Thyroid gland (tissue), 4 donors: Measurements from ENCODE around the gene DTX2. TPM values are rescaled to one million over a fixed set of nuclear protein-coding genes. Genes with fewer than 3 reads are reported as not detected.
"Not testable (repeated sequence)": the region's sequence is repeated elsewhere in the genome, so short reads cannot be mapped to it uniquely, and the experiment has no call there.

Source experiments
- DNase-seq, 2 donors: peaks; one replicate each; pipeline ENCODE4 v3.0.0-alpha.2; 2019
- H3K27ac ChIP-seq, 3 donors: fragments of 200-600 bp; sonication (generic); 1 replicate in 2 of 3; 2 replicates in 1 of 3; pipeline ENCODE4 v1.5.1; 2016 to 2019; ENCODE audit warnings: mild to moderate bottlenecking in 1 of 3, moderate library complexity in 1 of 3
- H3K27me3 ChIP-seq: fragments of 200-600 bp; sonication (generic); one replicate; pipeline ENCODE4 v1.5.1; 2019
- H3K36me3 ChIP-seq, 2 donors: fragments of 200-600 bp; sonication (generic); one replicate each; pipeline ENCODE4 v1.5.1; 2016 to 2019
- H3K4me1 ChIP-seq, 2 donors: fragments of 200-600 bp; sonication (generic); one replicate each; pipeline ENCODE4 v1.5.1; 2017 to 2019
- H3K4me3 ChIP-seq, 3 donors: fragments of 200-600 bp; sonication (generic); replicated peaks in 1 of 3; 1 replicate in 2 of 3; 2 replicates in 1 of 3; pipeline ENCODE4 v1.5.1; 2016; ENCODE audit warnings: mild to moderate bottlenecking in 1 of 3
- H3K9me3 ChIP-seq: fragments of 200-600 bp; sonication (generic); one replicate; pipeline ENCODE4 v1.5.1; 2017
- POLR2A ChIP-seq, 2 donors: fragments of 450-650 bp; IDR thresholded peaks; one replicate each; pipeline ENCODE4 v1.6.1; 2017; ENCODE audit warnings: antibody characterized with exemption in 2 of 2, mild to moderate bottlenecking in 2 of 2, moderate library complexity in 1 of 2
- WGBS, 2 donors: methylation state at CpG; one replicate each; pipeline ENCODE4 v1.1.5; 2017; 5-methylcytosine and 5-hydroxymethylcytosine counted together
- intact Hi-C: fragments of 100-400 bp; cut with DNase I; formaldehyde crosslinking; loops from one replicate; pipeline ENCODE4 v1.15.1; 2023
- total RNA-seq, 4 donors: library from RNA; depleted of rRNA; stranded (reverse); fragments of >200 nt; gene quantifications; one replicate each; pipeline ENCODE4 v1.2.3, GENCODE V29; 2016
- TF ChIP-seq, protein P1 (sequence below), 6 experiments: fragments of 200-600 bp in 3 of 6; fragments of 450-650 bp in 3 of 6; sonication (generic) in 3 of 6; IDR thresholded peaks; one replicate each; pipeline ENCODE4 v1.5.1; 2016 to 2019; ENCODE audit warnings: antibody characterized with exemption in 6 of 6, mild to moderate bottlenecking in 2 of 6, inconsistent platforms in 1 of 6, moderate library complexity in 1 of 6

DTX2 gene
- total RNA-seq, 4 donors from 2014 or later = 20.4 to 32.5 (median 25.2) TPM

DNA sequence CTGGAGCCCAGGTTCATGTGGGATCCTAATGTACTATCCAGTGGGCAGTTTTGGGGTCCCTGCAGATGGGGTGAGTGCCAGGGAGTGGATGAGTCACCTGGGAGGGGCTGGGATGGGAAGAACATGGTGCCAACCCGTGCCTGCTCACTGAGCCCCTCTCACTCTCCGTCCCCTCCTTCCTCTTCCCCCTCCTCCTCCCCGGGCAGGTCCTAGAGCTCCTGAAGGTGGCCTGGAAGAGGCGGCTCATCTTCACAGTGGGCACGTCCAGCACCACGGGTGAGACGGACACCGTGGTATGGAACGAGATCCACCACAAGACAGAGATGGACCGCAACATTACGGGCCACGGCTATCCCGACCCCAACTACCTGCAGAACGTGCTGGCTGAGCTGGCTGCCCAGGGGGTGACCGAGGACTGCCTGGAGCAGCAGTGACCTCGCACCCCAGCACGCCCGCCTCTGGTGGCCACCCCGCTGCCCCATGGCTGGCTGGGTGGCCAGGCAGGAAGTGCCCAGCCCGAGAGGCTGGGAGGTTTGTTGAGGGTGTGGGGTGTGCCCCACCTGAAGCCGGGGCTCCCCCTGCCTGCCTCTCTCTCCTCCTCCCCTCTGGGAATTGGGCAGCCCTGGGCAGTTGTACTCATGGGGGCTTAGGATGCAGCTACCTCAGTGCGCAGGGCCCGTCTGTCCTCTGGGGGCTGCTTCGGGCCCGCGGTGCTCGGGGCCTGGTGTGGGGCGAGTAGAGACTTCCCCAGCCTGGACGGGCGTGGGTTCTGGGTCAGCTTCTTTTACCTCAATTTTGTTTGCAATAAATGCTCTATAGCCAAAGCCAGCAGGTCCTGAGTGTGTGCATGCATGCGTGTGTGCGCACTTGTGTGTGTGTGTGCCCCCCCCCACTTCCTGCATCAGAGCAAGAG, 43.9 kb downstream of the DTX2 start:
- intact Hi-C loops = no loop called here
- peaks cover 0 to 8% of the 10 kb centered on the region in 2 donors for H3K36me3 ChIP-seq

DNA sequence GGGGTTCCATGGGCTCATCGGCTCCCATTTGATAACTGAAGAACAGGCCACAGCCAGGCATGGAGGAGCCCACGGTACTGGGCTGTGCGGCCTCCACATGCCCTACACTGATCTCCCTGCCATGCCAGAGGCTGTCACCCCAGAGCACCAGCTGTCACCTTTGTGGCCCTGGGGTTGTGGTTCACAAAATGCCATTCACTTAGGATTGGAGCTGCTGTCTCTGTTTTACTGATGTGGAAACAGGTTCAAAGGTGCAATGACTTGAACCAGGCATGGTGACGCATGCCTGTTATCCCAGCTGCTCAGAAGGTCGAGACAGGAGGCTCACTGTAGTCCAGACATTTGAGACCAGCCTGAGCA, 44.6 kb downstream of the DTX2 start:
- Histone ChIP-seq H3K36me3 (peaks cover 0 to 8% of the 10 kb centered on the region in 2 donors), H3K9me3 (no peaks in the 10 kb centered on the region), H3K4me1 (peaks cover 6 to 11% of the 10 kb centered on the region in 2 donors), H3K27me3 (no peaks in the 10 kb centered on the region), H3K4me3 (no peak overlapping the region), H3K27ac (no peak overlapping the region)
- DNase-seq = no peak
- TF ChIP-seq, protein P1, sequence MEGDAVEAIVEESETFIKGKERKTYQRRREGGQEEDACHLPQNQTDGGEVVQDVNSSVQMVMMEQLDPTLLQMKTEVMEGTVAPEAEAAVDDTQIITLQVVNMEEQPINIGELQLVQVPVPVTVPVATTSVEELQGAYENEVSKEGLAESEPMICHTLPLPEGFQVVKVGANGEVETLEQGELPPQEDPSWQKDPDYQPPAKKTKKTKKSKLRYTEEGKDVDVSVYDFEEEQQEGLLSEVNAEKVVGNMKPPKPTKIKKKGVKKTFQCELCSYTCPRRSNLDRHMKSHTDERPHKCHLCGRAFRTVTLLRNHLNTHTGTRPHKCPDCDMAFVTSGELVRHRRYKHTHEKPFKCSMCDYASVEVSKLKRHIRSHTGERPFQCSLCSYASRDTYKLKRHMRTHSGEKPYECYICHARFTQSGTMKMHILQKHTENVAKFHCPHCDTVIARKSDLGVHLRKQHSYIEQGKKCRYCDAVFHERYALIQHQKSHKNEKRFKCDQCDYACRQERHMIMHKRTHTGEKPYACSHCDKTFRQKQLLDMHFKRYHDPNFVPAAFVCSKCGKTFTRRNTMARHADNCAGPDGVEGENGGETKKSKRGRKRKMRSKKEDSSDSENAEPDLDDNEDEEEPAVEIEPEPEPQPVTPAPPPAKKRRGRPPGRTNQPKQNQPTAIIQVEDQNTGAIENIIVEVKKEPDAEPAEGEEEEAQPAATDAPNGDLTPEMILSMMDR (IDR thresholded peaks at IDR 0.05) = no peak
- TF ChIP-seq POLR2A (IDR thresholded peaks at IDR 0.05) = no peak
- WGBS, 2 donors = 79 to 85% methylated on average over 5 of the region's 5 CpGs
- intact Hi-C loops = no loop called here

More for the DNA sequence above, 43.9 kb downstream of the DTX2 start:
- Histone ChIP-seq H3K4me3 (no peak overlapping the region), H3K9me3 (no peaks in the 10 kb centered on the region), H3K27ac (no peak overlapping the region), H3K4me1 (peaks cover 6 to 10% of the 10 kb centered on the region in 2 donors), H3K27me3 (no peaks in the 10 kb centered on the region)
- no peak for TF ChIP-seq POLR2A (IDR thresholded peaks at IDR 0.05)
- TF ChIP-seq, protein P1 (IDR thresholded peaks at IDR 0.05) = no peak
- WGBS, 2 donors = 95% methylated on average over 22 to 26 of the region's 32 CpGs
- DNase-seq = no peak

DNA sequence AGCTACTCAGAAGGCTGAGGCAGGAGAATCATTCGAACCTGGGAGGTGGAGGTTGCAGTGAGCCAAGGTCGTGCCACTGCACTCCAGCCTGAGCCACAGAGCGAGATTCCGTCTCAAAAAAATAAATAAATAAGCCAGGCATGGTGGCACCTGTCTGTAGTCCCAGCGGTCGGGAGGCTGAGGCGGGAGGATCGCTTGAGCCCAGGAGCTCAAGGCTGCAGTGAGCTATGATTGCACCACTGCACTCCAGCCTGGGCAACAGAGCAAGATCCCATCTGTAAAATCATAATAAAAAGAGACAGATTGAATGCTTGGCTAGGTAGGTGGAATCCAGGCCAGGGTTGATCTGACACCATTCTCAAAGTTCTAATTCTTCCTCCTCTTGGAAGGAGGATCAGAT, 45.1 kb downstream of the DTX2 start:
- 95% methylated on average over 8 of the region's 8 CpGs for WGBS, 2 donors
- H3K36me3 ChIP-seq, intact Hi-C loops, H3K27ac ChIP-seq, H3K4me3 ChIP-seq, DNase-seq, H3K9me3 ChIP-seq, H3K27me3 ChIP-seq: not testable (repeated sequence)
- H3K4me1 ChIP-seq = peaks cover 6 to 11% of the 10 kb centered on the region in 2 donors

DNA sequence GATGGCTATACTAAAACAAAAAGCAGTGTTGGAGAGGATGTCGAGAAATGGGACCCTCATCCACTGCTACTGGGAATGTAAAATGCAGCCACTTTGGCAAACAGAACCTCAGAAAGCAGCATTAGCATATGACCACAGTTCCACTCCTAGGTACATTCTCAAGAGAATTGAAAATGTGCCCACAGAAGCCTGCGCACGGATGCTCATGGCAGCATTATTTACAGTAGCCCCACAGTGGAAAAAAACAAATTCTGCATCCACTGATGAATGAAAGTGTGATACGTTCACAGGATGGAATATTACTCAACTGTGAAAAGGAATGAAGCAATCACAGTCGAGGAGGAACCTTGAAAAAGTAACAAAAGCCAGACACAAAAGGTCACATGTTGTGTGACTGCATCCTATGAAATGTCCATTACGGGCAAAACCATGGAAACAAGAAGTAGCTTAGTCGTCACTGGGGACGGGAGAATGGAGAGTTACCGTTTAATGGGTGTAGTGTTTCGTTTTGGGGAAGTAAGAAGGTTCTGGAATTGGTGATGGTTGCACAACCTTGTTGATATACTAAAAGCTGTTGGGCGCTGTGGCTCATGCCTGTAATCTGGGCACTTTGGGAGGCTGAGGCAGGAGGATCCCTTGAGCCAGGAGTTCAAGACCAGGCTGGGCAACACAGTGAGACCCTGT, 46.4 kb downstream of the DTX2 start:
- no peaks in the 10 kb centered on the region for H3K9me3 ChIP-seq
- no peak for TF ChIP-seq POLR2A (IDR thresholded peaks at IDR 0.05)
- TF ChIP-seq, protein P1 (IDR thresholded peaks at IDR 0.05) = no peak
- no peak overlapping the region for H3K27ac ChIP-seq
- intact Hi-C loops = no loop called here
- H3K4me1 ChIP-seq = peaks cover 6 to 11% of the 10 kb centered on the region in 2 donors
- H3K36me3 ChIP-seq = peaks cover 0 to 8% of the 10 kb centered on the region in 2 donors
- H3K27me3 ChIP-seq = no peaks in the 10 kb centered on the region
- DNase-seq = no peak
- H3K4me3 ChIP-seq = no peak overlapping the region
- WGBS, 2 donors = 85 to 92% methylated on average over 11 of the region's 11 CpGs

DNA sequence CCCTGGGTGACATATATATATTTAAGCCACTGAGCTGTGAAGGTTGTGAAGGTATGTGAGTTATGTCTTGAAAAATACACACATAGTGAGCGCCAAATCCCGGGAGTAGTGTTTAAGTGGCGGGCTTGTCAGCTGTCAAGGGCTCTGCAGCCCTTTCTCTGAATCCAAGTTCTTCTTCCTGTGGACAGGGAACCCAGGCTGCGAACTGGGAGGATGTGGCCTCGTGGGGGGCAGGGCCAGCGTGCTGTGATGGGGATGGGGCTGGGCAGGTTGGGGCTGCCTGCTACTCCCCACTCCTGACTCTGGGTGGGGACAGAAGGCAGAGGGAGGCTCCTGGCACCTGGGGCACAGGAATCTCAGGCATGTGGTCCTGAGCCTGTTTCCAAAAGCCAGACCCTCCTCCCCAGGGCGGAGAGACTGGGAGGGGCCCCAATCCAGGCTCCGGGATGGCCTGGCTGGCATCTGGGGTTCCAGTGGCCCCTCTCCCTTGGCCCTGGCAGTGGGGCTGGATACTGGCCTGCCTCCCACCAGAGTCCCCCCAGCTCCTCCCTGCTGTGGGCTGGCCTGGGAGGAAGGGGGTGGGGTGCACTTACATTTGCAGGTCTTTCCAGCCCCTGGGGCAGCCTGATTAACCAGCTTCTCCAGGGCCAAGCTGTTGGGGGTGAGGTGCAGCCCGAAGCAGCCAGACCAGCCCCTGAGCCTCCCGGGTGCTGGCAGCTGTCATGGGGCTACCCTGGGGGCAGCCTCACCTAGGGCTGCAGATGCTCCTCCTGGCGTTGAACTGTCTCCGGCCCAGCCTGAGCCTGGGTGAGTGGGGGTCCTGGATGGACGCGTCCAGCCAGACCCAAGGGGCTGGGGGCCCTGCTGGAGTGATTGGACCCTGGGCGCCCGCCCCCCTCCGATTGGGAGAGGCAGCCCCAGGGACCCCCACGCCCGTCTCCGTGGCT, 48.7 kb downstream of the DTX2 start, which contains the start of gene UPK3B:
TSS of gene UPK3B (plus strand) at position 622 of the 947 bp plus-strand sequence. CDS start at position 723, 101 bp downstream.
- peak in 1 of 2 donors; percentile 56 for DNase-seq
- peaks cover 6 to 16% of the 10 kb centered on the region in 2 donors for H3K4me1 ChIP-seq
- peaks cover 0 to 7% of the 10 kb centered on the region in 2 donors for H3K36me3 ChIP-seq
- TF ChIP-seq, protein P1 (IDR thresholded peaks at IDR 0.05) = no peak
- TF ChIP-seq POLR2A (IDR thresholded peaks at IDR 0.05) = no peak
- H3K4me3 ChIP-seq = no peak within 1 kb of the TSS
- intact Hi-C loops = no loop called here
- H3K9me3 ChIP-seq = no peaks in the 10 kb centered on the region
- 8 to 9% methylated on average over 4 to 8 of the region's 20 CpGs for WGBS, 2 donors
- no peak within 1 kb of the TSS for H3K27ac ChIP-seq
- no peaks in the 10 kb centered on the region for H3K27me3 ChIP-seq

DNA sequence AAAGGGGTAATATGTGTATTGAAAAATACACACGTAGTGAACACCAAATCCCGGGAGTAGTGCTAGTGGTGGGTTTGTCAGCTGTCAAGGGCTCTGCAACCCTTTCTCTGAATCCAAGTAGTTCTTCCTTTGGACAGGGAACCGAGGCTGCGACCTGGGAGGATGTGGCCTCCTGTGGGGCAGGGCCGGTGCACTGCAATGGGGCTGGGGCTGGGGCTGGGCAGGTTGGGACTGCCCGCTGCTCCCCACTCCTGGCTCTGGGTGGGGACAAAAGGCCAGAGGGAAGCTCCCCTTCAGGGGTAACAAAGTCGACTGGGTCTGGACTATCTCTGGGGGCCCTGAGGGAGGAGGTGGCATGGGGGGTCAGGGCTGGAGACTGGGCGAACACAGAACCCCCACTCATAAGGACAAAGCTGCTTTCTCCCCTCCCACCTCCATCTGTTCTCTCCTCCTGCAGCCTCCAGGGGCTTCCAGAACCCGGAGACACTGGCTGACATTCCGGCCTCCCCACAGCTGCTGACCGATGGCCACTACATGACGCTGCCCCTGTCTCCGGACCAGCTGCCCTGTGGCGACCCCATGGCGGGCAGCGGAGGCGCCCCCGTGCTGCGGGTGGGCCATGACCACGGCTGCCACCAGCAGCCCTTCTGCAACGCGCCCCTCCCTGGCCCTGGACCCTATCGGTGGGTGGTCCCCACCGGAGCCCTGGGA, 49.8 kb downstream of the DTX2 start:
- 82 to 85% methylated on average over 10 to 16 of the region's 24 CpGs for WGBS, 2 donors
- H3K4me1 ChIP-seq = peaks cover 6 to 16% of the 10 kb centered on the region in 2 donors
- DNase-seq, H3K4me3 ChIP-seq, intact Hi-C loops, H3K27me3 ChIP-seq, H3K9me3 ChIP-seq, H3K36me3 ChIP-seq, H3K27ac ChIP-seq: not testable (repeated sequence)
